Measurements from ENCODE around the gene BCL7A.
"Not testable (repeated sequence)": the region's sequence is repeated elsewhere in the genome, so short reads cannot be mapped to it uniquely, and the experiment has no call there.

BCL7A gene

GRCh38 chr12:122021822-122022392 lies at the start of gene BCL7A:
TSS of gene BCL7A (plus strand) at chr12:122021884. CDS start at chr12:122022092, 208 bp downstream.
- peak; percentile 61 for DNase-seq

DNA sequence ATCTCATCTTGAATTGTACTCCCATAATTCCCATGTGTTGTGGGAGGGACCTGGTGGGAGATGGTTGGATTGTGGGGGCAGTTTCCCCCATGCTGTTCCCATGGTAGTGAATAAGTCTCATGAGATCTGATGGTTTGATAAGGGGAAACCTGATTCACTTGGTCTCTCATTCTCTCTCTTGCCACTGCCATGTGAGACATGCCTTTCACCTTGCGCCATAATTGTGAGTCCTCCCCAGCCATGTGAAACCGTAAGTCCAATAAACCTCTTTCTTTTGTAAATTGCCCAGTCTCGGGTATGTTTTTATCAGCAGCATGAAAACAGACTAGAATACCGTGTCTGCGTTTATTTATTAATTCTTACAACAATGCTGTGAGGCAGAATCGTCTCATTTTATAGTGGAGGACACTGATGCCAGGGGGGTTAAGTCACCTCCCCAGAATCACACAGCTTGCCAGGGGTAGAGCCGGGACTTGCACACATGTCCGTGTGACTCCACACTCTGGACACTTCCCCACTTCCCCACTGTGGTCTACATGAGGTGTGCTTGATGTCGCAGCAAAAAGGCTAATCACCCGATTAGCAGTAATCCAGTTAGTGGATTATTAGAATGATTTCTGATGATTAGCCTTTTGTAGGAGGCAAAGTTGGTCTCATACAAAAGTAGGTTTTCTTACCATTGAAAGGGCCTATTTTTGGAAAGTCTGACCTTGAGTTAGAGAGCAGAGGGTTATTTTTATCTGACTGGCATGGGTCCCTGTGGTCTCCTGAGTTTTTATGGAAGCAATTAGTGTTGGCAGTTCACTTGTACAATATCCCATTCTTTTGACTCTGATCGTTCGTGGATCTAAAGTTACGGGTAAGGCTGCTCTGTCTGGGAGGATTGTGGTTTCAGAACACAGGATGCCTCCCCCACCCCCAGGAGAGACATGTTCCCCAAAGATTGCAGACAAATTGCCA lies 47.4 kb upstream of the BCL7A start:
- DNase-seq, result peak; percentile 24

DNA sequence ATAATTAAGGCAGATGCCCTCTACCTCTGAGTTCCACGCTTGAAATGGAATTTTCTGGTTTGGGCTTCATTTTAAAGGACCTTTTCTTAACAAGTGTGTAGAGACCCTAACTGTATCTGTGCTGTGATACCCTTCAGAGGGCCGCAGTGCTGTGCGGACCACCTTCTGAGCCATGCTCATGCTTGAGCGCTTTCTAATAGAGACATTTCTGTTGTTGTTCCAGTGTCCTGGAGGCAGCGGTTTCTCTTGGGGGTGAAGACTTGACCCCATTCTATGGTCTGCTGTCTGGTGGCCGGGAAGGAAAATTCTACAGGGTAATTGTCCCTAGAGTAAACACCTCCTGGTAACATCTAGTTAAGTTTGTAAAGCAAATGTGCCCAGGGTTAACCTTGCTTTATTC lies 46.7 kb upstream of the BCL7A start:
- DNase-seq, result no peak

DNA sequence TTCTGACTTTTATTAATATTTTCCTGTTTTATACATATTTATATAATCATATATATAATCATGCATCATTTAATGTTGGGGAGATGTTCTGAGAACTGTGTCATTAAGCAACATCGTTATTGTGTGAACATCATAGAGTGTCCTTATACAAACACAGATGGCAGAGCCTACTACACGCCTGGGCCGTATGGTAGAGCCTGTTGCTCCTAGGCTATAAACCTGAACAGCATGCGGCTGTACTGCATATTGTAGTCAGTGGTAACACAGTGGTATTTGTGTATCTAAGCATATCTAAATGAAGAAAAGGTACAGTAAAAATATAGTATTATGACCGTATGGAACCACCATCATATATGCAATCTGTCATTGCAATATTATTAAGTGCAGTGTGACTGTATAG lies 44.7 kb upstream of the BCL7A start:
- peak; percentile 21 for DNase-seq

- DNase-seq, result no peak
Measured at GRCh38 chr12:121980191-121980891, 41.3 kb upstream of the BCL7A start.

DNA sequence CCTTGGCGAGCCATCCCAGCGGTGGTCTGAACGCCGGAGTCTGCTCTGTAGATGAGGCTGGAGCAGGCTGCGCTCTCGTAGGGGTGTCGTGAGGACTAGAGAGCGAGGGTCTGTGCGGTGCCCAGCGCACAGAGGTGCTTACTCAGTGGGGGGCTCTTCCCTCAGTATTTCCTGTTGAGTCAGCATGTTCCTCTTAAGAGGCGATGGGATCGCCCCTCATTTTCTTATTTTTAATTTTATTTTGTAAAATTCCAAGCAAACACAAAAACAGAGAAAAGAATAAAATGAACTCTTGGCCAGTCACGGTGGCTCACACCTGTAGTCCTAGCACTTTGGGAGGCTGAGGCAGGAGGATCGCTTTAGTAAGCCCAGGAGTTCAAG lies 40.8 kb upstream of the BCL7A start:
- DNase-seq, result no peak

GRCh38 chr12:121981456-121981855 lies 40.2 kb upstream of the BCL7A start:
- DNase-seq, result no peak

GRCh38 chr12:121982950-121983349 lies 38.7 kb upstream of the BCL7A start:
- DNase-seq, result no peak

GRCh38 chr12:121983536-121984210 lies 38.0 kb upstream of the BCL7A start:
- no peak for DNase-seq

DNA sequence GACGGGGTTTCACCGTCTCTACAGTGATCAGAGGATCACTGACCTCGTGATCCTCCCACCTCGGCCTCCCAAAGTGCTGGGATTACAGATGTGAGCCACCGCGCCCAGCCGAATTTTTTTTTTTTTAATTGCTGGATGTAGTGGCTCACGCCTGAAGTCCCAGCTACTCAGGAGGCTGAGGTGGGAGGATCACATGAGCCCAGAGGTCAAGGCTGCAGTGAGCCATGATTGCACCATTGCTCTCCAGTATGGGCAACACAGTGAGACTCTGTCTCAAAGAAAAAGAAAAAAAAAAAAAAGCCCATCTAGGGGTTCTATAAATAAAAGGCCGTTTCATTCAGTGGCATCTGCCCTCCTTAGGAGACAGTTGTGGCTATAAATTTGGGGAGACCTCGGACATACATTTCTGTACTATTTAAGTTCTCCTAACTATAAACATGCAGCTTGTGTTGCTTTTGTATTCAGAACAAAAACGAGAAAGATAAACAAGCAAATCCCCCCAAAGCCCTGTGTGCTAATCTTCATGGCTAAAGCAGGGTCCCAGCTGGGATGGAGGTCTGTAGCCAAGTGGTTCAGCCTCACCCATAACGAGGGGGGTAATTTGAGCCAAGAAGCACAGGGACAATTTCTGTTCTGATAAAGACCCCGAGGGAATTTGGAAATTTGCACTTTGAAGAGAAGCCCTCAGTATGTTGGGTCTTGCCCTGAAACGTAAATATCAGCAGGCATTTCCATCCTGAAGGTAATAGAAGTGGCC lies 35.0 kb upstream of the BCL7A start:
- peak; percentile 36 for DNase-seq

GRCh38 chr12:121988519-121988918 lies 33.2 kb upstream of the BCL7A start:
- not testable (repeated sequence) for DNase-seq

GRCh38 chr12:121989276-121990113 lies 32.2 kb upstream of the BCL7A start:
- DNase-seq, result no peak

DNA sequence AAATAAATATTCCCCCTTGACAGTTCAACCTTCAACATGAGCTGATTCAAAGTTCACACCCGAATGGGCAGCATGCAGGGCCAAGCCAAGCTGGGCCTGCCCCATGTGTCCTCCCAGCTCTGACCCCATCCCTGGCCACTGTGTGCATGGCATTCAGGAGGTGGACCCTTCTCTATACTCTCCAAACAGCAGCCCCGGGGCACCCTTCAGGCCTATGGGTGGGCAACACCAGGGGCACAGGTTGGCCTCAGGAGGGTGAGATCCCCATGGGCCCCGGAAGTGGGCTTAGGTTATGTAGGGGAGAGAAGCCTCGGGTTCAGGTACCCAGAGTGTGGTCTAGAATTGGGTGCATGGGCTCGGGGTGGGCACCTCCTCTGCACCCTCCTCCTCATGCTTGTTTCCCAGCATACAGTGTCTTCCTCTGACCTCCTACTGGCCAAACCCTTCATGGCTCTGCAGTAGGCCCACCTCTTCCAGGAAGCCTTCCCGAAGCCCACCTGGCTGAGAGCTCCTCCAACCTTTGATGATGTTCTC lies 31.5 kb upstream of the BCL7A start:
- DNase-seq, result no peak

GRCh38 chr12:121990692-121991603 lies 30.7 kb upstream of the BCL7A start:
- peak; percentile 40 for DNase-seq

DNA sequence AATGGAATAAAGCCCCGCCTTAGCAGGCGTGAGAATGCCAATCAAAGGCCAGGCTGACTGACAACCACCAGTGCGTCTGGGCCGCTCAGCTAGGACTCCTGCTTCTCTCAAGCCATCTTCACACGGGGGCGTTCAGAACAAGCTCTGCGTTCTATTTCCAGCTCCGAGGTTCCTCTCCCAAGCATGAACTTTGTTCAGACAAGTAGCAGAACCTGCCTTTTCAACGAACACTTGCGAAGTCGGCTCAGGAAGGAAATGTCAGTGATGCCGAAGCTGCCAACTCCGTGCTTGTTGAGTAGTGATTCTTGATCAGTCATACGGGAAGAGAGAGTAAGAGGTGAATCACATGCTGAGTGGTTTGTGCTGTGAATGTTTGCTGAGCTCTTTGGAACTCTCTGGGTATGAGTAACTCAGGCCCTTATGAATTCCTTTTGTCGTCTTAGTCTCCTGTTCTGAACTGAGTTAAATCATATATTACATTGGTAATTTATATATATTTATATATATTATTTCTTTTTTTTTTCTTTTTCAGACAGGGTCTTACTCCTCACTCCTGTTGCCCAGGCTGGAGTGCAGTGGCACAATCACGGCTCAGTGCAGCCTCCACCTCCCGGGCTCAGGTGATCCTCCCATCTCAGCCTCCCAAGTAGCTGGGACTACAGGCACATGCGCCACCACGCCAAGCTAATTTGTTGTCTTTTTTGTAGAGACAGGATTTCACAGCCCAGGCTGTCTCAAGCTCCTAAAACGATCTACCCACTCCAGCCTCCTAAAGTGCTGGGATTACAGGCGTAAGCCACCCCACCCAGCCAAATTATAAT lies 29.4 kb upstream of the BCL7A start:
- DNase-seq, result no peak

GRCh38 chr12:121996050-121996944 lies 25.4 kb upstream of the BCL7A start:
- no peak for DNase-seq

GRCh38 chr12:121996945-121997612 lies 24.6 kb upstream of the BCL7A start:
- DNase-seq, result no peak
